Measurements from ENCODE around the gene FBXO41. TPM values are rescaled to one million over a fixed set of nuclear protein-coding genes. Genes with fewer than 3 reads are reported as not detected.
A peak's percentile ranks its signal among the peaks of the same experiment; 100 is the strongest.

FBXO41 gene
- total RNA-seq, 1 donor from 2014 or later, result 5.2 TPM

GRCh38 chr2:73237168-73237567 lies 47.1 kb downstream of the FBXO41 start:
- no peak for DNase-seq (ENCODE audit: extremely low spot score, unreplicated experiment)
- no peak for TF ChIP-seq CTCF (conservative IDR thresholded peaks at IDR 0.05)
- Mint-ChIP-seq H3K4me3 (peak overlapping the region; percentile 22), H3K4me1 (ENCODE audit: unreplicated experiment) (peaks cover 27% of the 10 kb centered on the region), H3K36me3 (no peaks in the 10 kb centered on the region), H3K27me3 (no peaks in the 10 kb centered on the region), H3K9me3 (no peaks in the 10 kb centered on the region), H3K27ac (no peak overlapping the region)

- H3K9me3 Mint-ChIP-seq, result no peaks in the 10 kb centered on the region
- peak overlapping the region; percentile 94 for H3K27ac Mint-ChIP-seq
- DNase-seq (ENCODE audit: extremely low spot score, unreplicated experiment), result no peak
- TF ChIP-seq CTCF (conservative IDR thresholded peaks at IDR 0.05), result no peak
- no peaks in the 10 kb centered on the region for H3K36me3 Mint-ChIP-seq
- H3K27me3 Mint-ChIP-seq, result no peaks in the 10 kb centered on the region
- peak overlapping the region; percentile 99 for H3K4me3 Mint-ChIP-seq
- peaks cover 27% of the 10 kb centered on the region for H3K4me1 Mint-ChIP-seq (ENCODE audit: unreplicated experiment)
These were observed 48.8 kb downstream of the FBXO41 start for GRCh38 chr2:73235315-73236028.

GRCh38 chr2:73233932-73234832 lies 50.1 kb downstream of the FBXO41 start, which contains the start of gene CCT7:
CCT7 (plus strand) TSS chr2:73234308; CDS start chr2:73234379, 71 bp downstream.
- H3K4me3 Mint-ChIP-seq, result peak within 1 kb of the TSS; percentile 99
- peak; percentile 83 for DNase-seq (ENCODE audit: extremely low spot score, unreplicated experiment)

GRCh38 chr2:73233154-73233931 lies 50.9 kb downstream of the FBXO41 start, which contains the start of gene PRADC1:
PRADC1 (minus strand) TSS chr2:73233239; CDS start chr2:73233160, 79 bp downstream.
- H3K4me1 Mint-ChIP-seq (ENCODE audit: unreplicated experiment), result peaks cover 23% of the 10 kb centered on the region

More at GRCh38 chr2:73233932-73234832, 50.1 kb downstream of the FBXO41 start, which contains the start of gene CCT7:
- Mint-ChIP-seq H3K4me1 (ENCODE audit: unreplicated experiment) (peaks cover 27% of the 10 kb centered on the region), H3K27ac (peak within 1 kb of the TSS; percentile 94), H3K9me3 (no peaks in the 10 kb centered on the region), H3K36me3 (no peaks in the 10 kb centered on the region), H3K27me3 (no peaks in the 10 kb centered on the region)
- no peak for TF ChIP-seq CTCF (conservative IDR thresholded peaks at IDR 0.05)

More at GRCh38 chr2:73233154-73233931, 50.9 kb downstream of the FBXO41 start, which contains the start of gene PRADC1:
- H3K27ac Mint-ChIP-seq, result peak within 1 kb of the TSS; percentile 94
- peak within 1 kb of the TSS; percentile 99 for H3K4me3 Mint-ChIP-seq
- no peaks in the 10 kb centered on the region for H3K9me3 Mint-ChIP-seq
- H3K27me3 Mint-ChIP-seq, result no peaks in the 10 kb centered on the region
- peak; percentile 98 for DNase-seq (ENCODE audit: extremely low spot score, unreplicated experiment)
- H3K36me3 Mint-ChIP-seq, result no peaks in the 10 kb centered on the region
- TF ChIP-seq CTCF (conservative IDR thresholded peaks at IDR 0.05), result no peak

Data from type B pancreatic cell (in vitro differentiated cells).